Medulla oblongata (tissue), 1 donor: Measurements from ENCODE around the gene KIF5A.
"Not testable (repeated sequence)": the region's sequence is repeated elsewhere in the genome, so short reads cannot be mapped to it uniquely, and the experiment has no call there.

ENCODE experiments used
- DNase-seq: peaks from one replicate; pipeline ENCODE4 v3.0.0-alpha.2; 2015; ENCODE audit errors: extremely low spot score

KIF5A gene

GRCh38 chr12:57554897-57555296, 5.1 kb downstream of the KIF5A start:
- DNase-seq: no peak

- no peak for DNase-seq
These were observed 9.0 kb downstream of the KIF5A start for GRCh38 chr12:57558864-57559263.

- DNase-seq: no peak
These were observed 10.7 kb downstream of the KIF5A start for GRCh38 chr12:57560516-57560915.

DNA sequence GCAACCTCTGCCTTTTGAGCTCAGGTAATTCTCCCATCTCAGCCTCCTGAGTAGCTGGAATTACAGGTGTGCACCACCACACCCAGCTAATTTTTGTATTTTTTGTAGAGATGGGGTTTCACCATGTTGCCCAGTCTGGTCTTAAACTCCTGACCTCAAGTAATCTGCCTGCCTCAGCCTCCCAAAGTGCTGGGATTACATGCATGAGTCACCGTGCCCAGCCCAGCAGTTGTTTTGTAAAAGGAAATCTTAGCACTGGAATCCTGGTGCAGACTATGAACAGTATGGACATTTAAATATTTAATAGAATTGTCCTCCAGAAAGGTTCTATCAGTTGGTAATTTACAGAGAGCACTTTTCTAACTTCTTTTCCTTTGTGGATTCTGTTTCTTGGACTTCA, 11.3 kb downstream of the KIF5A start:
- DNase-seq: not testable (repeated sequence)

DNA sequence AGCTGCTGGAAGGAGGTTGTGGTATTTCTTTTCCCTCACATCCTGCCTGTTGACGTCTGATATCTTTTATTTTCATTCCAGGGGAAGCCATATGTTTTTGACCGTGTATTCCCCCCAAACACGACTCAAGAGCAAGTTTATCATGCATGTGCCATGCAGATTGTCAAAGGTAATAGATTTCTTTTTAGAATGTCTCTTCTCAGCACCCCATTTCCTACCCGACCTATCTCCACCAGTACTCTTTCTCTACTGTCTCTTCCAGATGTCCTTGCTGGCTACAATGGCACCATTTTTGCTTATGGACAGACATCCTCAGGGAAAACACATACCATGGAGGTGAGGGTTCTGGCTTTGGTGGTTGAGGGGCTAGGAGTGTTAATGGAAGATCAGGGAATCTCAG, 13.5 kb downstream of the KIF5A start:
- no peak for DNase-seq

DNA sequence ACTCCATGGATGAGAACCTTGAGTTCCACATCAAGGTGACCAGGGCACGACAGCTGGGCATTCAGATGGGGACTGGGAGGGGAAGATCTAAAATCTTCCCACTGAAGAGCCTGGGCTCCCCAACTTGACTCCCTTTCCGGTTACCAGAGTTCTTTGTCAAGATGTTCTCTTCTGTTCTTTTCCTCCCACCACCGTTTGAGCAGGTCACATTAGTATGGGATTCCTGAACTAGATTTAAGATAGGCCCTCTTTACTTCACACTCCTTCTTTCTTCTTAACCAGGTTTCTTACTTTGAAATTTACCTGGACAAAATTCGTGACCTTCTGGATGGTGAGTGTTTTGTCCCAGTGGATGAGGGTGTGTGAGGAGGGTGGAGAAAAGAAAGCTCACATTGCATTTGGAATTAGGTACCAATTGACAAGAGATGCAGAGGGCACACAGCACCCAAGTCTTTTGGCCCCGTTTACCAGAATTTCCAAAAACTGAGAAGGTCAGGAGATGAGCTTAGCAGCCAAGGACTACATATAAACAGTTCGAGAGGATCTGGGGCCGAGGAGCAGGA, 14.4 kb downstream of the KIF5A start:
- no peak for DNase-seq

DNA sequence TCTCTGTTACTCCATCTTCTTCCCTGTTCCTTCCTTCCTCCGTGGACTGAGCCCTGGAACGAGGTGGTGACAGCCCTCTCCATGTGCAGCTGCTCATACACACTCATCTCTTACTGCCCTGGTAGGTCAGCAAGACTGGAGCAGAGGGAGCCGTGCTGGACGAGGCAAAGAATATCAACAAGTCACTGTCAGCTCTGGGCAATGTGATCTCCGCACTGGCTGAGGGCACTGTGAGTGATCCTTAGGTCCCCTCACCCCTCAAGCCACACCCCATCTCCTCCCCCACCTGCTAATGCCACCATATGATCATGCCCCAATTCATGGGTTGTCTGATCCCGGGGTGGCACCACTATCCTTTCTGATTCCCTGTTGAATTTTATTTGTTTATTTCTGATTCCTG, 19.0 kb downstream of the KIF5A start:
- DNase-seq: no peak

DNA sequence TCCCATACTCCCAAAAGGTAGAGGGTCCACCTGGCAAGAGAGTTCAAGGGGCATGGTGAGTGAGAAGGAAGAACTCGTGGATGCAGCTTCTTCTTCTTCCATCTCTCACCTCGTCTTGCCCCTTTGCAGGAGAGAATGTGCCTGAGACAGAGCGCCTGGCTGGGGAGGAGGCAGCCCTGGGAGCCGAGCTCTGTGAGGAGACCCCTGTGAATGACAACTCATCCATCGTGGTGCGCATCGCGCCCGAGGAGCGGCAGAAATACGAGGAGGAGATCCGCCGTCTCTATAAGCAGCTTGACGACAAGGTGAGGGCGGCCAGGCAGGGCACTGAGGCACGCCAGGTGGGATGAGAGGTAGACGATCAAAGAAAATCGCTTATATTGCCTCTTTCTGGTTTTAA, 20.0 kb downstream of the KIF5A start:
- no peak for DNase-seq

- not testable (repeated sequence) for DNase-seq
These were observed 20.6 kb downstream of the KIF5A start for GRCh38 chr12:57570438-57570837.

GRCh38 chr12:57571926-57572762, 22.3 kb downstream of the KIF5A start:
- DNase-seq: no peak

DNA sequence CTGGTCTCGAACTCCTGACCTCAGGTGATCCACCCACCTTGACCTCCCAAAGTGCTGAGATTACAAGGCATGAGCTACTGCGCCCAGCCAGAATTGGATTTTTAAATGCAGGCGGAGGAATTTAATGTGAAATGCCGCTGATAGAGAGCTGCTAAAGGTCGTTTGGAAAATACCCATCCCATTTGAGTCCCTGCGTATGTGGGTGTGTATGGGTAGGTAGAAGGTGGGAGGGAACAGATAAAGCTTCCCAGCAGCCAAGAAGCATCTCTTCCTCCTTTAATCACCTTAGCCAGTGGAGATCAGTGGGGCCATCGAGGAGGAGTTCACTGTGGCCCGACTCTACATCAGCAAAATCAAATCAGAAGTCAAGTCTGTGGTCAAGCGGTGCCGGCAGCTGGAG, 25.0 kb downstream of the KIF5A start:
- no peak for DNase-seq

DNA sequence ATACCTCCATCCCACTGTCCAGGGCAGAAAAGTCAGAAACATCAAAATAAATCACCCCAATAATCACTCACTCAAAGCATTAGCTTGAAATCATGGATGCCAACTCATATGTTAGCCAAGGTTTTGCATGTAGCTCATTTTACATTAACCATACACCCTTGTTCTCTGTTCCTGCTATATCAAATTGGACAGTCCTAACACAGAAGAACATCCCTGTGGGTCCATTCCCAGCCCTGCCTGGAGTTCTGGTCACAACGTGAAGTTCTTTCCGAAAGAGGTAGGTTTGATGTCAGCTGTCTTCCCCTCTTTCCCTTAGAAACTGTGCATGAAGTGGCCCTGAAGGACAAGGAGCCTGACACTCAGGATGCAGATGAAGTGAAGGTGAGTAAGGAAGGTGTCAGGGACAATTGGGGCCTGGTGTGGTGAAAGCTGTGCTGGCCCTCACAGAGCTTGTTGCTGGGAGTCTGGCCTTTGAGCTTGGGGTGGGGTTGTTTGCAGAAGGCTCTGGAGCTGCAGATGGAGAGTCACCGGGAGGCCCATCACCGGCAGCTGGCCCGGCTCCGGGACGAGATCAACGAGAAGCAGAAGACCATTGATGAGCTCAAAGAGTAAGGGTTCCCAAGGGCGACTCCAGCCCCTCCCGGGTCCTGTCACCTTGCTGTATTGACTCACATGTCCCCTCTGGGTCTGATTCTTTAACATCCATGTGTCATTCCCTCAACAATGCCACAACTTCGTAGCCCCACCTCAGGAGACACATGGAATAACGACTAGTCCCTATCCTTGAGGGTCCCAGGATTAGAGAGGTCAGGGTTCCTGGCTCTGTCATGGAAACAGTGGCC, 26.1 kb downstream of the KIF5A start:
- DNase-seq: no peak

- DNase-seq: no peak
These were observed 26.8 kb downstream of the KIF5A start for GRCh38 chr12:57576613-57577160.

DNA sequence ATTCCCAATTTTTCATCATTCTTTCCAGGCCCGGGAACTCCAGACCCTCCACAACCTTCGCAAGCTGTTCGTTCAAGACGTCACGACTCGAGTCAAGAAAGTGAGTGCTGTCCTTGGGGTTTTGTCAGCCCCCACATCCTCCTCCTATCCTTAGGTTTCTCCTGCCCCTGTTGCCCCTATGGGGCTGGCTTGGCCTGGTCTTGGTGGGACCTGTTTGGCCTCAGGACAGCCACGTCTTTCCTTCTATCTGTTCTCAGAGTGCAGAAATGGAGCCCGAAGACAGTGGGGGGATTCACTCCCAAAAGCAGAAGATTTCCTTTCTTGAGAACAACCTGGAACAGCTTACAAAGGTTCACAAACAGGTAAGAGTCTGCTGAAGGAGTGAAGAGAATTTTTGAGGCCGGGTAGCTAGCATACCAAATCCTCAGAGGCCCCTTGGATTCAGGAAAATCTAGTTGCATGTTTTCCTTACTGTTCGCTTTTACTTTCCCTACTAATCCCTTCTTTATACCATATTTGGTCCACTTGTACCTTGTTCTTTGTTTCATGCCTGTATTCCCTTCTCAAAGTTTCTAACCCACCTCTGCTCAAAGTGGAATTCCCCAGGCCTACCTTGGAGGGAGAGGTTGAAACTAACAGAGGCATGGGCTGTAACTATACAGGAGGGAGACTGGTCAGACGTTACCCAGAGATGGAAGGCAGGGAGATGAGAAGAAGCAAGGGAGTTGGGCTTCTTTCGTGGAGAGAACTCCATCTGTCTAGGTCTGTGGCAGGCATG, 28.3 kb downstream of the KIF5A start:
- no peak for DNase-seq

DNA sequence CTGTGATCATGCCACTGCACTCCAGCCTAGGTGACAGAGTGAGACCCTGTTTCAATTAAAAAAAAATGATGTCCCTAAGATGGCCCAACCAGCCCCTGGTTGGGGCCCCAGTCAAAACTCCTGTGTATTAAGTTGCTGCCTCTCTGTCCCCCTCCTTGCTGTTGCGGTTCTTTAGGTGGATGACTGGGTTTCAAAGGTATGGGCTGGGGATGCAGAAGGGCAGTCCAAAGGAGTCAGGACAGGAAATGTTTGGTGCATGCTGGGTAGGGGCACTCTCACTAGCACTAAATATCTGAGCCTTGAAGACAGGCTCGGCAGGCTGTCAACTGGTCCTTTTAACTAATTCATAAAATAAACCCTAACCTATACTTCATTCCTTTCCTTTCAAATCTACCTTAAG, 29.2 kb downstream of the KIF5A start:
- DNase-seq: no peak

DNA sequence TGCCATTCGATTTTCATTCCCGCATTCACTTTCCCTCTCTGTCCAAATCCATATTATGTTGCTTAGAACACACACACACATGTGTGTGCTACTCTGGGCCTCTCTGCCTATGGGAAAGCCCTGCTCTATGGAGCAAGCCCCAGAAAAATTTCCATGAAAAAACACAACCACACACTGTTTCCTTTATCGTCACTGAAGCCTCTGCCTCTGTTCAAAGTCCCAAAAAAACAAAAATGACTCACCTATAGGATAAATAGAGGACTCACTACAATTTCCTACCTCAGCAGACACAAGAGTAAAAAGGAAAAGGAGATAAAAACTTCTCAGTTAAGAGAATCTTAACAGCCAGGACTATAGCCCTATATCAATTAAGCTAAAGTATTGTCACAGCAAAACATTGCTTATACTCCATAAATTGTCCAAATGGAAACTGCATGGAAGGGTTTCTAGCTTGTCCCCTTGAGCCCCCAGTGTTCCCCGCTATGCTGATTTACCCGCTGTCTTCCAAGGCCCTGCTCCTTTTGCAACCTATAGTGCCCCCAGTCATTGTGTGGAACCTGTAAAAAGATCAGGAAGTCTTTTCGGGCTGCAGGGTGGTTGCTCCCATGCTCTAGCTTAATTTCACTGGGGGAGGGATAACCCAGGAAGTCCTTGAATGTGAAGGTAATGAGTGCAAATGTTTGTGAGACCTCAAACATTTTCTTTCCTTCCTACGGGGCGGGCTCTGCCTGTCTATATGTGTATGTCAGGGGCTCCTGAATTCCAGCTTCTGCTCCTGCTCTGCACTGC, 30.0 kb downstream of the KIF5A start:
- no peak for DNase-seq

DNA sequence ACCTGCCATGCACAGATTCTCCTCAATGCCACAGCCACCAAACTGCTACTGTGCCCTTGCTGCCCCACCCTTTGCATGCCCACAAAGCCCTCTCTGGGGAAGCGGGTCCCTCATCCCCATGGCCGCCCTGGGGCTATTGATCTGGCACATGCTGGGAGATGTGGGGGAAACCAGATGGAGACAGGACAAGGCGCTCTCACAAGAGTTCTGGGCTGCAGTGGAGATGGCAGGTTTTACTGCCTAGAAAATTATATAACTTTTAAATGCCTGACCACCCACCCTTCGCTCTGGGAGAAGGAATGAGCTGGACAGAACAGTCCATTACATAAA, 30.6 kb downstream of the KIF5A start:
- DNase-seq: no peak

DNA sequence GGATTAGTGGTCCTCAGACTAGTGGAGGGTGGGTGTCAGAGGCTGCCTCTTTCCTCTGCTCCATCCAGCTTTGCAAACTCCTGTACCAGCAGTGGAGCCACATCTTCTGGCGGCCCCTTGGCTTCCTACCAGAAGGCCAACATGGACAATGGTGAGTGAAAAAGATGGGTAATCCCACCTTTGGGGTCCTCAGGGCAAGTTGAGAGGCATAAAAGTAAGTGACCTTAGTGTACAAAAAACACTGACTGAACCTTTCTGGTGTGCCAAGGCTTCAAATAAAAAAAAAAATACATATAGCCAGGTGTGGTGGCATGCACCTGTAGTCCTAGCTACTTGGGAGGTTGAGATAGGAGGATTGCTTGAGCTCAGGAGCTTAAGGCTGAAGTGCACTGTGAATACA, 32.0 kb downstream of the KIF5A start:
- no peak for DNase-seq

DNA sequence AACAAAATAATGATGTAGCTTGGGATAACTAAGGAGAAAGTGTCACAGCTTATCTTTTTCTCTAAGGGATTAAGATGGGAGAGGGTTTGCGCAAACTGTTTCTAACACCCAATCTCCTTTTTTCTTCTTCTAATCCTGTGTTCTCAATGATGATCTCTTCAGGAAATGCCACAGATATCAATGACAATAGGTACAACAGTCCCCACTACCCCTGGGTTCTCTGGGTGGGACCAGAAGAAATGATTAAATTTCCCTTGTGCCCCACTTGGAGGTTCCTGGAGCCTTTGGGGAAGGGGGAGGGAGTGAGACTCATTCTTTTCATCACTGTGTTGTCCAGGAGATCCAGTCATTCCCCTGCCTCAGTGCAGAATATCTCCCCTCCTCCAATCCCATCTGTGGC, 32.6 kb downstream of the KIF5A start:
- DNase-seq: no peak

DNA sequence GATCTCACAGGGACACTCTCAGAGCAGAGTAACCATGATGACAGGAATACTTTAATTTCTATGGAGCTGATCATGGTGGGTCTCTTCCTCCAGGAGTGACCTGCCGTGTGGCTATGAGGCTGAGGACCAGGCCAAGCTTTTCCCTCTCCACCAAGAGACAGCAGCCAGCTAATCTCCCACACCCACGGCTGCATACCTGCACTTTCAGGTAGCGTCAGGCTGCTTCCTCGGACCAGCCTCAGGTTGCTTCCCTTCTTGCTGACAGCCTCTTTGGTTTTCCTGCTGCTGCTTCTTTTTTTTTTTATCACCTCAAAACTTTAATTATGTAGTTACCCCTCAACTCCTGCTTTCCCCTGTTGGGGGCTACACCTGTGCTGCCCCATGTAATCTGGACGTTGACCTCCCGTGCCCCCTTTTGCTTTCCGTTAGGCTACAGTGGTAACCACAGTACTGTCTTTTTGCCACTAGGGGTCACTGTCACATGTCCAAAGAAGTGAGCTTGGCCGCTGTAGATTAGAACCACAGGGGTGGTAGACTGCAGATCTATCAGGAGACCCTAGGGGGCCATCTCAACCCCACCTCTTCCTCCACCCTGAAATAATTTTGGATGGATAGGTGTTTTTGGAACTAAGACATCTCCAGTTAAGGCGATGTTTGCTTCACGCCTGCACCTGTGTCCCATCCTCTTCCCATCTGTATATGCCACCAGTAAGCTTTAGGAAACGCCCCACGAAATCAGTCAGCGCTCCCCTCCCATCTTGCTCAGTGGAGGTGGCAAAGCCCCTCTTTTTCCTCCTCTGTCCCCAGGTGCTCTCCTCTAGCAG, 33.4 kb downstream of the KIF5A start:
- peak; percentile 87 for DNase-seq
